ENCODE measurements around the gene KCNMA1. TPM values are rescaled to one million over a fixed set of nuclear protein-coding genes. Genes with fewer than 3 reads are reported as not detected.

The KCNMA1 gene
- total RNA-seq, 1 experiment from 2014 or later = 143 TPM

GRCh38 chr10:77533146-77533886, 104.3 kb downstream of the KCNMA1 start:
- intact Hi-C loops (cut with micrococcal nuclease) = no loop called here
- Histone ChIP-seq H3K4me1 (ENCODE audit: insufficient read depth, low read length) (peaks cover 63% of the 10 kb centered on the region), H4K20me1 (ENCODE audit: low read length) (no peaks in the 10 kb centered on the region), H3K9me3 (ENCODE audit: low read length) (no peaks in the 10 kb centered on the region), H3K27me3 (ENCODE audit: low read length) (no peaks in the 10 kb centered on the region), H3K9me2 (replicated peaks; ENCODE audit: low read length) (no peaks in the 10 kb centered on the region), H2AFZ (ENCODE audit: low read length) (no peak overlapping the region), H3K4me2 (ENCODE audit: low read length) (peak overlapping the region; percentile 14), H3K27ac (ENCODE audit: low read length) (peak overlapping the region; percentile 10), H3K4me3 (ENCODE audit: low read length) (no peak overlapping the region), H3K9ac (ENCODE audit: low read length) (no peak overlapping the region), H3F3A (ENCODE audit: low read length, unreplicated experiment) (peaks cover 4% of the 10 kb centered on the region), H3K36me3 (ENCODE audit: low read depth, low read length) (no peaks in the 10 kb centered on the region), H3K79me2 (ENCODE audit: low read length) (peaks cover 72% of the 10 kb centered on the region)
- TF ChIP-seq EZH2 (IDR thresholded peaks at IDR 0.05; ENCODE audit: low read length, unreplicated experiment) (no peak), EZH2phosphoT487 (IDR thresholded peaks at IDR 0.05; ENCODE audit: borderline replicate concordance, low read length) (no peak), CTCF (conservative IDR thresholded peaks at IDR 0.05; ENCODE audit: low read depth, low read length) (no peak)
- POLR2A ChIA-PET (ENCODE audit: unreplicated experiment) = interaction anchor here (0.6 kb wide), 3 partner anchors 19 to 128 kb away, joined by 3 to 4 read pairs (median 3); no protein-coding TSS in a partner anchor
- DNase-seq (peak; percentile 58), ATAC-seq (no peak)
- no TSS peak for BruUV-seq (replicated peaks)
- CTCF ChIA-PET = no interaction called here

GRCh38 chr10:77532068-77532467, 105.5 kb downstream of the KCNMA1 start:
- H3K4me3 ChIP-seq (ENCODE audit: low read length) = peak overlapping the region; percentile 36; the same call in 1 of the 2 replicates
- H3K4me1 ChIP-seq (ENCODE audit: insufficient read depth, low read length) = peaks cover 58% of the 10 kb centered on the region
- no peaks in the 10 kb centered on the region for H3K27me3 ChIP-seq (ENCODE audit: low read length)
- H2AFZ ChIP-seq (ENCODE audit: low read length) = peak overlapping the region; percentile 66
- peaks cover 4% of the 10 kb centered on the region for H3F3A ChIP-seq (ENCODE audit: low read length, unreplicated experiment)
- no TSS peak for BruUV-seq (replicated peaks)
- ATAC-seq (no peak), DNase-seq (no peak)
- intact Hi-C loops (cut with micrococcal nuclease) = no loop called here
- H3K9me2 ChIP-seq (replicated peaks; ENCODE audit: low read length) = no peaks in the 10 kb centered on the region
- H3K9ac ChIP-seq (ENCODE audit: low read length) = peak overlapping the region; percentile 51
- no peaks in the 10 kb centered on the region for H3K9me3 ChIP-seq (ENCODE audit: low read length)
- peaks cover 71% of the 10 kb centered on the region for H3K79me2 ChIP-seq (ENCODE audit: low read length)
- POLR2A ChIA-PET (ENCODE audit: unreplicated experiment) = interaction anchor here (0.6 kb wide), 1 partner anchor 51 kb away, joined by 4 read pairs; no protein-coding TSS in a partner anchor
- CTCF ChIA-PET = interaction anchor here (1.0 to 1.8 kb wide), 3 partner anchors 61 to 139 kb away, joined by 3 to 11 read pairs (median 5); no protein-coding TSS in a partner anchor
- TF ChIP-seq EZH2phosphoT487 (IDR thresholded peaks at IDR 0.05; ENCODE audit: borderline replicate concordance, low read length) = no peak
- no peak for TF ChIP-seq CTCF (conservative IDR thresholded peaks at IDR 0.05; ENCODE audit: low read depth, low read length)
- TF ChIP-seq EZH2 (IDR thresholded peaks at IDR 0.05; ENCODE audit: low read length, unreplicated experiment) = no peak
- H3K36me3 ChIP-seq (ENCODE audit: low read depth, low read length) = no peaks in the 10 kb centered on the region
- peak overlapping the region; percentile 66 for H3K4me2 ChIP-seq (ENCODE audit: low read length)
- H3K27ac ChIP-seq (ENCODE audit: low read length) = peak overlapping the region; percentile 77
- no peaks in the 10 kb centered on the region for H4K20me1 ChIP-seq (ENCODE audit: low read length)

Measured in PC-3 (cell line).